HG03066 (cell line): ENCODE measurements around the gene FUT9.
A peak's percentile ranks its signal among the peaks of the same experiment; 100 is the strongest.

Experiments used
- ATAC-seq: cut with Tn5 transposase; IDR thresholded peaks from one replicate; pipeline ENCODE4 v1.9.1; 2021; ENCODE audit warnings: low read depth; ENCODE audit not compliant: unreplicated experiment

The FUT9 gene

GRCh38 chr6:96065213-96065612 lies 49.4 kb downstream of the FUT9 start:
- no peak for ATAC-seq

- ATAC-seq: no peak
Observed at GRCh38 chr6:96066376-96066775, 50.6 kb downstream of the FUT9 start.

GRCh38 chr6:96073555-96073954 lies 57.8 kb downstream of the FUT9 start:
- no peak for ATAC-seq

- no peak for ATAC-seq
Observed at GRCh38 chr6:96074006-96074405, 58.2 kb downstream of the FUT9 start.

GRCh38 chr6:96075826-96076225 lies 60.1 kb downstream of the FUT9 start:
- ATAC-seq: no peak

GRCh38 chr6:96086745-96087144 lies 71.0 kb downstream of the FUT9 start:
- ATAC-seq: no peak

- ATAC-seq: no peak
Observed at GRCh38 chr6:96089173-96089572, 73.4 kb downstream of the FUT9 start.

- no peak for ATAC-seq
Observed at GRCh38 chr6:96094077-96094476, 78.3 kb downstream of the FUT9 start.

GRCh38 chr6:96099069-96099468 lies 83.3 kb downstream of the FUT9 start:
- no peak for ATAC-seq

GRCh38 chr6:96101564-96101963 lies 85.8 kb downstream of the FUT9 start:
- ATAC-seq: no peak

GRCh38 chr6:96104910-96105309 lies 89.1 kb downstream of the FUT9 start:
- ATAC-seq: no peak

GRCh38 chr6:96110878-96111277 lies 95.1 kb downstream of the FUT9 start:
- no peak for ATAC-seq

GRCh38 chr6:96116674-96117073 lies 100.9 kb downstream of the FUT9 start:
- no peak for ATAC-seq

- no peak for ATAC-seq
Observed at GRCh38 chr6:96124778-96125177, 109.0 kb downstream of the FUT9 start.

GRCh38 chr6:96138406-96138805 lies 122.6 kb downstream of the FUT9 start:
- no peak for ATAC-seq

GRCh38 chr6:96142142-96142541 lies 126.4 kb downstream of the FUT9 start:
- no peak for ATAC-seq

- no peak for ATAC-seq
Observed at GRCh38 chr6:96150431-96150830, 134.7 kb downstream of the FUT9 start.

- ATAC-seq: no peak
Observed at GRCh38 chr6:96151707-96152106, 135.9 kb downstream of the FUT9 start.

GRCh38 chr6:96152114-96152708 lies 136.4 kb downstream of the FUT9 start:
- ATAC-seq: no peak

- ATAC-seq: no peak
Observed at GRCh38 chr6:96153775-96154174, 138.0 kb downstream of the FUT9 start.

GRCh38 chr6:96156425-96156824 lies 140.7 kb downstream of the FUT9 start:
- no peak for ATAC-seq

- peak; percentile 97 for ATAC-seq
Observed at GRCh38 chr6:96157018-96157565, 141.3 kb downstream of the FUT9 start.

- ATAC-seq: no peak
Observed at GRCh38 chr6:96162711-96163120, 146.9 kb downstream of the FUT9 start.
